GM21390 (cell line): Measurements from ENCODE around the gene SRRM3.
"Not testable (repeated sequence)": the region's sequence is repeated elsewhere in the genome, so short reads cannot be mapped to it uniquely, and the experiment has no call there.

Source experiments
- ATAC-seq: cut with Tn5 transposase; IDR thresholded peaks from one replicate; pipeline ENCODE4 v1.9.1; 2021; ENCODE audit not compliant: unreplicated experiment

Gene SRRM3

GRCh38 chr7:76201732-76202665, at the start of gene SRRM3:
Gene SRRM3 (plus strand): TSS chr7:76201896. CDS start chr7:76235067, 33,171 bp downstream.
- peak; percentile 55 for ATAC-seq

- ATAC-seq = no peak
Measured at GRCh38 chr7:76151932-76152331, 49.8 kb upstream of the SRRM3 start.

GRCh38 chr7:76153571-76154230, 48.0 kb upstream of the SRRM3 start:
- not testable (repeated sequence) for ATAC-seq

GRCh38 chr7:76155938-76156337, 45.8 kb upstream of the SRRM3 start:
- ATAC-seq = no peak

GRCh38 chr7:76156992-76157685, 44.6 kb upstream of the SRRM3 start:
- not testable (repeated sequence) for ATAC-seq

GRCh38 chr7:76158416-76158815, 43.3 kb upstream of the SRRM3 start:
- not testable (repeated sequence) for ATAC-seq

- ATAC-seq = not testable (repeated sequence)
Measured at GRCh38 chr7:76162416-76163170, 39.1 kb upstream of the SRRM3 start.

GRCh38 chr7:76163812-76164211, 37.9 kb upstream of the SRRM3 start:
- ATAC-seq = not testable (repeated sequence)

- ATAC-seq = no peak
Measured at GRCh38 chr7:76165106-76165972, 36.4 kb upstream of the SRRM3 start.

GRCh38 chr7:76165973-76166403, 35.7 kb upstream of the SRRM3 start:
- ATAC-seq = no peak

GRCh38 chr7:76166404-76167255, 35.1 kb upstream of the SRRM3 start:
- peak; percentile 88 for ATAC-seq

- no peak for ATAC-seq
Measured at GRCh38 chr7:76173566-76174205, 28.0 kb upstream of the SRRM3 start.

- not testable (repeated sequence) for ATAC-seq
Measured at GRCh38 chr7:76176951-76177350, 24.7 kb upstream of the SRRM3 start.

- ATAC-seq = no peak
Measured at GRCh38 chr7:76179686-76180085, 22.0 kb upstream of the SRRM3 start.

- ATAC-seq = no peak
Measured at GRCh38 chr7:76182225-76182960, 19.3 kb upstream of the SRRM3 start.

- no peak for ATAC-seq
Measured at GRCh38 chr7:76185187-76185896, 16.4 kb upstream of the SRRM3 start.

- no peak for ATAC-seq
Measured at GRCh38 chr7:76187272-76187671, 14.4 kb upstream of the SRRM3 start.
